ENCODE measurements around the gene ATP2C2. TPM values are rescaled to one million over a fixed set of nuclear protein-coding genes. Genes with fewer than 3 reads are reported as not detected.

Gene ATP2C2
- total and polyA plus RNA-seq, 9 donors = 0.13 to 2.3 (median 0.39) TPM

GRCh38 chr16:84489131-84489530 lies 120.8 kb downstream of the ATP2C2 start:
- H3K27ac ChIP-seq (ENCODE audit: low read length) = no peak overlapping the region
- H3K9me3 ChIP-seq (replicated peaks; ENCODE audit: control insufficient read depth, low read depth, low read length) = peaks cover 3% of the 10 kb centered on the region
- 75% methylated on average over 7 of the region's 8 CpGs for WGBS (ENCODE audit: insufficient coverage)
- no peak overlapping the region for H3K4me3 ChIP-seq (ENCODE audit: low read length)
- H3K36me3 ChIP-seq (ENCODE audit: control insufficient read depth, insufficient read depth, low read length) = peaks cover 39% of the 10 kb centered on the region
- H3K27me3 ChIP-seq (ENCODE audit: control insufficient read depth, insufficient read depth, low read length) = no peaks in the 10 kb centered on the region
- no peaks in the 10 kb centered on the region for H3K4me1 ChIP-seq (ENCODE audit: control insufficient read depth, insufficient read depth, low read length)
- DNase-seq = no peak

GRCh38 chr16:84495506-84495905 lies 127.2 kb downstream of the ATP2C2 start:
- peaks cover 41% of the 10 kb centered on the region for H3K36me3 ChIP-seq (ENCODE audit: control insufficient read depth, insufficient read depth, low read length)
- WGBS (ENCODE audit: insufficient coverage) = 92% methylated on average over 11 of the region's 11 CpGs
- no peak for DNase-seq

GRCh38 chr16:84496991-84497390 lies 128.7 kb downstream of the ATP2C2 start:
- Histone ChIP-seq H3K36me3 (ENCODE audit: control insufficient read depth, insufficient read depth, low read length) (peaks cover 42% of the 10 kb centered on the region), H3K9me3 (replicated peaks; ENCODE audit: control insufficient read depth, low read depth, low read length) (peaks cover 3% of the 10 kb centered on the region)
- WGBS (ENCODE audit: insufficient coverage) = 93% methylated on average over 2 of the region's 3 CpGs

More at GRCh38 chr16:84495506-84495905, 127.2 kb downstream of the ATP2C2 start:
- no peaks in the 10 kb centered on the region for H3K4me1 ChIP-seq (ENCODE audit: control insufficient read depth, insufficient read depth, low read length)
- H3K9me3 ChIP-seq (replicated peaks; ENCODE audit: control insufficient read depth, low read depth, low read length) = peaks cover 3% of the 10 kb centered on the region
- H3K27me3 ChIP-seq (ENCODE audit: control insufficient read depth, insufficient read depth, low read length) = no peaks in the 10 kb centered on the region
- no peak overlapping the region for H3K4me3 ChIP-seq (ENCODE audit: low read length)
- H3K27ac ChIP-seq (ENCODE audit: low read length) = no peak overlapping the region

GRCh38 chr16:84497418-84498222 lies 129.3 kb downstream of the ATP2C2 start:
- 93% methylated on average over 6 of the region's 18 CpGs for WGBS (ENCODE audit: insufficient coverage)
- H3K4me3 ChIP-seq (ENCODE audit: low read length) = no peak overlapping the region
- H3K4me1 ChIP-seq (ENCODE audit: control insufficient read depth, insufficient read depth, low read length) = no peaks in the 10 kb centered on the region
- no peak overlapping the region for H3K27ac ChIP-seq (ENCODE audit: low read length)
- H3K27me3 ChIP-seq (ENCODE audit: control insufficient read depth, insufficient read depth, low read length) = no peaks in the 10 kb centered on the region
- peaks cover 48% of the 10 kb centered on the region for H3K36me3 ChIP-seq (ENCODE audit: control insufficient read depth, insufficient read depth, low read length)
- peaks cover 3% of the 10 kb centered on the region for H3K9me3 ChIP-seq (replicated peaks; ENCODE audit: control insufficient read depth, low read depth, low read length)
- DNase-seq = no peak

More at GRCh38 chr16:84496991-84497390, 128.7 kb downstream of the ATP2C2 start:
- Histone ChIP-seq H3K4me1 (ENCODE audit: control insufficient read depth, insufficient read depth, low read length) (no peaks in the 10 kb centered on the region), H3K27ac (ENCODE audit: low read length) (no peak overlapping the region), H3K4me3 (ENCODE audit: low read length) (no peak overlapping the region), H3K27me3 (ENCODE audit: control insufficient read depth, insufficient read depth, low read length) (no peaks in the 10 kb centered on the region)
- no peak for DNase-seq

- DNase-seq = no peak
- H3K36me3 ChIP-seq (ENCODE audit: control insufficient read depth, insufficient read depth, low read length) = peaks cover 48% of the 10 kb centered on the region
These were observed 129.9 kb downstream of the ATP2C2 start for GRCh38 chr16:84498223-84498610.

GRCh38 chr16:84498859-84499620 lies 130.7 kb downstream of the ATP2C2 start:
- Histone ChIP-seq H3K27ac (ENCODE audit: low read length) (no peak overlapping the region), H3K4me1 (ENCODE audit: control insufficient read depth, insufficient read depth, low read length) (peaks cover 6% of the 10 kb centered on the region), H3K27me3 (ENCODE audit: control insufficient read depth, insufficient read depth, low read length) (no peaks in the 10 kb centered on the region), H3K4me3 (ENCODE audit: low read length) (no peak overlapping the region), H3K36me3 (ENCODE audit: control insufficient read depth, insufficient read depth, low read length) (peaks cover 43% of the 10 kb centered on the region), H3K9me3 (replicated peaks; ENCODE audit: control insufficient read depth, low read depth, low read length) (no peaks in the 10 kb centered on the region)
- no peak for DNase-seq
- 93% methylated on average over 9 of the region's 13 CpGs for WGBS (ENCODE audit: insufficient coverage)

More at GRCh38 chr16:84498223-84498610, 129.9 kb downstream of the ATP2C2 start:
- WGBS (ENCODE audit: insufficient coverage) = no CpG with 5 or more reads among the region's 2 CpGs
- Histone ChIP-seq H3K4me1 (ENCODE audit: control insufficient read depth, insufficient read depth, low read length) (no peaks in the 10 kb centered on the region), H3K9me3 (replicated peaks; ENCODE audit: control insufficient read depth, low read depth, low read length) (peaks cover 3% of the 10 kb centered on the region), H3K4me3 (ENCODE audit: low read length) (no peak overlapping the region), H3K27ac (ENCODE audit: low read length) (no peak overlapping the region), H3K27me3 (ENCODE audit: control insufficient read depth, insufficient read depth, low read length) (no peaks in the 10 kb centered on the region)

- DNase-seq = no peak
- Histone ChIP-seq H3K36me3 (ENCODE audit: control insufficient read depth, insufficient read depth, low read length) (peaks cover 40% of the 10 kb centered on the region), H3K27ac (ENCODE audit: low read length) (no peak overlapping the region), H3K4me1 (ENCODE audit: control insufficient read depth, insufficient read depth, low read length) (peaks cover 7% of the 10 kb centered on the region), H3K27me3 (ENCODE audit: control insufficient read depth, insufficient read depth, low read length) (no peaks in the 10 kb centered on the region), H3K4me3 (ENCODE audit: low read length) (no peak overlapping the region), H3K9me3 (replicated peaks; ENCODE audit: control insufficient read depth, low read depth, low read length) (no peaks in the 10 kb centered on the region)
- WGBS (ENCODE audit: insufficient coverage) = 87% methylated on average over 12 of the region's 15 CpGs
These were observed 131.3 kb downstream of the ATP2C2 start for GRCh38 chr16:84499638-84500037.

- WGBS (ENCODE audit: insufficient coverage) = 85% methylated on average over 9 of the region's 13 CpGs
- Histone ChIP-seq H3K36me3 (ENCODE audit: control insufficient read depth, insufficient read depth, low read length) (peaks cover 32% of the 10 kb centered on the region), H3K27ac (ENCODE audit: low read length) (no peak overlapping the region)
These were observed 132.2 kb downstream of the ATP2C2 start for GRCh38 chr16:84500531-84500930.

GRCh38 chr16:84501077-84501735 lies 132.9 kb downstream of the ATP2C2 start:
- H3K4me3 ChIP-seq (ENCODE audit: low read length) = no peak overlapping the region
- H3K27me3 ChIP-seq (ENCODE audit: control insufficient read depth, insufficient read depth, low read length) = no peaks in the 10 kb centered on the region
- H3K4me1 ChIP-seq (ENCODE audit: control insufficient read depth, insufficient read depth, low read length) = peaks cover 20% of the 10 kb centered on the region
- no peak for DNase-seq
- peaks cover 26% of the 10 kb centered on the region for H3K36me3 ChIP-seq (ENCODE audit: control insufficient read depth, insufficient read depth, low read length)
- no peaks in the 10 kb centered on the region for H3K9me3 ChIP-seq (replicated peaks; ENCODE audit: control insufficient read depth, low read depth, low read length)
- 87% methylated on average over 10 of the region's 12 CpGs for WGBS (ENCODE audit: insufficient coverage)
- H3K27ac ChIP-seq (ENCODE audit: low read length) = no peak overlapping the region

More at GRCh38 chr16:84500531-84500930, 132.2 kb downstream of the ATP2C2 start:
- no peaks in the 10 kb centered on the region for H3K9me3 ChIP-seq (replicated peaks; ENCODE audit: control insufficient read depth, low read depth, low read length)
- H3K4me3 ChIP-seq (ENCODE audit: low read length) = no peak overlapping the region
- no peaks in the 10 kb centered on the region for H3K27me3 ChIP-seq (ENCODE audit: control insufficient read depth, insufficient read depth, low read length)
- peaks cover 15% of the 10 kb centered on the region for H3K4me1 ChIP-seq (ENCODE audit: control insufficient read depth, insufficient read depth, low read length)
- DNase-seq = no peak

- peaks cover 20% of the 10 kb centered on the region for H3K4me1 ChIP-seq (ENCODE audit: control insufficient read depth, insufficient read depth, low read length)
- no peaks in the 10 kb centered on the region for H3K27me3 ChIP-seq (ENCODE audit: control insufficient read depth, insufficient read depth, low read length)
- 93% methylated on average over 12 of the region's 13 CpGs for WGBS (ENCODE audit: insufficient coverage)
- no peak overlapping the region for H3K4me3 ChIP-seq (ENCODE audit: low read length)
- no peak overlapping the region for H3K27ac ChIP-seq (ENCODE audit: low read length)
- peaks cover 18% of the 10 kb centered on the region for H3K36me3 ChIP-seq (ENCODE audit: control insufficient read depth, insufficient read depth, low read length)
- DNase-seq = no peak
- H3K9me3 ChIP-seq (replicated peaks; ENCODE audit: control insufficient read depth, low read depth, low read length) = no peaks in the 10 kb centered on the region
These were observed 133.7 kb downstream of the ATP2C2 start for GRCh38 chr16:84502075-84502474.
